SK-N-SH treated with all-trans-retinoic acid at 6 μM for 48 hours (cell line): ENCODE data around the gene ATP9A.

Experiments
- ATAC-seq: fragments of 200-7000 bp; cut with Tn5 transposase; 3 replicates; pipeline ENCODE4 v1.9.1; 2020; ENCODE audit warnings: mild to moderate bottlenecking, moderate library complexity
- ARNTL ChIP-seq: fragments of 450-650 bp; formaldehyde crosslinking; IDR thresholded peaks from 2 replicates; pipeline ENCODE4 v1.5.0; 2020; ENCODE audit warnings: low read depth, mild to moderate bottlenecking, moderate library complexity, borderline replicate concordance
- BACH2 ChIP-seq: fragments of 250-450 bp; sonication (Bioruptor Pico); IDR thresholded peaks from 2 replicates; pipeline ENCODE4 v1.9.0; 2021; ENCODE audit warnings: mild to moderate bottlenecking, borderline replicate concordance
- CSDC2 ChIP-seq: fragments of 250-450 bp; sonication (Bioruptor Pico); IDR thresholded peaks from 2 replicates; pipeline ENCODE4 v1.5.0; 2020; ENCODE audit warnings: mild to moderate bottlenecking, moderate library complexity
- CSRNP3 ChIP-seq: fragments of 250-450 bp; sonication (Bioruptor Pico); IDR thresholded peaks from 2 replicates; pipeline ENCODE4 v1.5.1; 2021; ENCODE audit warnings: mild to moderate bottlenecking, moderate library complexity
- GLIS3 ChIP-seq: fragments of 250-450 bp; sonication (Bioruptor Pico); IDR thresholded peaks from 2 replicates; pipeline ENCODE4 v1.5.0; 2020; ENCODE audit warnings: mild to moderate bottlenecking, moderate library complexity
- ISL1 ChIP-seq: fragments of 250-450 bp; sonication (Bioruptor Pico); IDR thresholded peaks from 2 replicates; pipeline ENCODE4 v2.1.2; 2022; ENCODE audit warnings: mild to moderate bottlenecking, moderate library complexity
- OSR1 ChIP-seq: fragments of 250-450 bp; sonication (Bioruptor Pico); IDR thresholded peaks from 2 replicates; pipeline ENCODE4 v1.8.0; 2022; ENCODE audit warnings: moderate library complexity, mild to moderate bottlenecking, inconsistent platforms
- PATZ1 ChIP-seq: fragments of 250-450 bp; sonication (Bioruptor Pico); IDR thresholded peaks from 2 replicates; pipeline ENCODE4 v1.8.0; 2020; ENCODE audit warnings: mild to moderate bottlenecking, moderate library complexity, borderline replicate concordance
- PPARA ChIP-seq: fragments of 250-450 bp; sonication (Bioruptor Pico); IDR thresholded peaks from 2 replicates; pipeline ENCODE4 v1.5.0; 2020; ENCODE audit warnings: mild to moderate bottlenecking, borderline replicate concordance
- RARB ChIP-seq: fragments of 250-450 bp; sonication (Bioruptor Pico); IDR thresholded peaks from 2 replicates; pipeline ENCODE4 v1.8.0; 2021; ENCODE audit warnings: mild to moderate bottlenecking, moderate library complexity
- SNAI2 ChIP-seq: fragments of 250-450 bp; sonication (Bioruptor Pico); IDR thresholded peaks from 2 replicates; pipeline ENCODE4 v1.5.0; 2020; ENCODE audit warnings: mild to moderate bottlenecking, moderate library complexity
- TCF4 ChIP-seq: fragments of 250-450 bp; sonication (Bioruptor Pico); IDR thresholded peaks from 2 replicates; pipeline ENCODE4 v1.8.0; 2021; ENCODE audit warnings: mild to moderate bottlenecking, moderate library complexity, borderline replicate concordance
- TOX ChIP-seq: fragments of 250-450 bp; sonication (Bioruptor Pico); IDR thresholded peaks from 2 replicates; pipeline ENCODE4 v1.8.0; 2021; ENCODE audit warnings: mild to moderate bottlenecking, moderate library complexity, borderline replicate concordance
- ZC3H10 ChIP-seq: fragments of 250-450 bp; sonication (Bioruptor Pico); IDR thresholded peaks from 2 replicates; pipeline ENCODE4 v1.5.1; 2021; ENCODE audit warnings: mild to moderate bottlenecking, moderate library complexity
- ZFP3 ChIP-seq: fragments of 250-450 bp; sonication (Bioruptor Pico); IDR thresholded peaks from 2 replicates; pipeline ENCODE4 v1.5.0; 2020; ENCODE audit warnings: mild to moderate bottlenecking, moderate library complexity
- ZFP30 ChIP-seq: fragments of 450-650 bp; formaldehyde crosslinking; IDR thresholded peaks from 2 replicates; pipeline ENCODE4 v1.5.0; 2022; ENCODE audit warnings: mild to moderate bottlenecking, moderate library complexity
- ZNF70 ChIP-seq: fragments of 450-650 bp; formaldehyde crosslinking; IDR thresholded peaks from 2 replicates; pipeline ENCODE4 v1.5.0; 2020; ENCODE audit warnings: mild to moderate bottlenecking, moderate library complexity
- ZNF8 ChIP-seq: fragments of 450-650 bp; formaldehyde crosslinking; IDR thresholded peaks from 2 replicates; pipeline ENCODE4 v1.5.0; 2020; ENCODE audit warnings: mild to moderate bottlenecking, moderate library complexity
- TF ChIP-seq, protein P1 (sequence below): fragments of 250-450 bp; sonication (Bioruptor Pico); IDR thresholded peaks from 2 replicates; pipeline ENCODE4 v1.8.0; 2021; ENCODE audit warnings: low read depth, mild to moderate bottlenecking, moderate library complexity, borderline replicate concordance
- TF ChIP-seq, protein P2 (sequence below): fragments of 250-450 bp; sonication (Bioruptor Pico); IDR thresholded peaks from 2 replicates; pipeline ENCODE4 v1.5.1; 2020; ENCODE audit warnings: low read depth, mild to moderate bottlenecking, moderate library complexity
- TF ChIP-seq, protein P3 (sequence below): fragments of 250-450 bp; sonication (Bioruptor Pico); IDR thresholded peaks from 2 replicates; pipeline ENCODE4 v1.5.0; 2020; ENCODE audit warnings: mild to moderate bottlenecking, moderate library complexity

ATP9A gene

GRCh38 chr20:51622004-51622874 is 146.0 kb downstream of the ATP9A start:
- no peak for ATAC-seq
- TF ChIP-seq ISL1 (CRISPR knock-in tag) (no peak), ZC3H10 (CRISPR knock-in tag) (no peak), TOX (CRISPR knock-in tag) (no peak), ZFP30 (CRISPR knock-in tag) (no peak), CSRNP3 (CRISPR knock-in tag) (no peak), SNAI2 (CRISPR knock-in tag) (no peak), CSDC2 (no peak), PPARA (CRISPR knock-in tag) (no peak), BACH2 (CRISPR knock-in tag) (no peak), ZNF70 (CRISPR knock-in tag) (no peak), PATZ1 (no peak), ARNTL (CRISPR knock-in tag) (no peak), ZFP3 (CRISPR knock-in tag) (no peak), RARB (CRISPR knock-in tag) (no peak), TCF4 (CRISPR knock-in tag) (no peak), ZNF8 (CRISPR knock-in tag) (no peak)
- TF ChIP-seq, protein P1, sequence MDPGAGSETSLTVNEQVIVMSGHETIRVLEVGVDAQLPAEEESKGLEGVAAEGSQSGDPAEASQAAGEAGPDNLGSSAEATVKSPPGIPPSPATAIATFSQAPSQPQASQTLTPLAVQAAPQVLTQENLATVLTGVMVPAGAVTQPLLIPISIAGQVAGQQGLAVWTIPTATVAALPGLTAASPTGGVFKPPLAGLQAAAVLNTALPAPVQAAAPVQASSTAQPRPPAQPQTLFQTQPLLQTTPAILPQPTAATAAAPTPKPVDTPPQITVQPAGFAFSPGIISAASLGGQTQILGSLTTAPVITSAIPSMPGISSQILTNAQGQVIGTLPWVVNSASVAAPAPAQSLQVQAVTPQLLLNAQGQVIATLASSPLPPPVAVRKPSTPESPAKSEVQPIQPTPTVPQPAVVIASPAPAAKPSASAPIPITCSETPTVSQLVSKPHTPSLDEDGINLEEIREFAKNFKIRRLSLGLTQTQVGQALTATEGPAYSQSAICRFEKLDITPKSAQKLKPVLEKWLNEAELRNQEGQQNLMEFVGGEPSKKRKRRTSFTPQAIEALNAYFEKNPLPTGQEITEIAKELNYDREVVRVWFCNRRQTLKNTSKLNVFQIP (CRISPR knock-in tag), result no peak
- TF ChIP-seq, protein P2, sequence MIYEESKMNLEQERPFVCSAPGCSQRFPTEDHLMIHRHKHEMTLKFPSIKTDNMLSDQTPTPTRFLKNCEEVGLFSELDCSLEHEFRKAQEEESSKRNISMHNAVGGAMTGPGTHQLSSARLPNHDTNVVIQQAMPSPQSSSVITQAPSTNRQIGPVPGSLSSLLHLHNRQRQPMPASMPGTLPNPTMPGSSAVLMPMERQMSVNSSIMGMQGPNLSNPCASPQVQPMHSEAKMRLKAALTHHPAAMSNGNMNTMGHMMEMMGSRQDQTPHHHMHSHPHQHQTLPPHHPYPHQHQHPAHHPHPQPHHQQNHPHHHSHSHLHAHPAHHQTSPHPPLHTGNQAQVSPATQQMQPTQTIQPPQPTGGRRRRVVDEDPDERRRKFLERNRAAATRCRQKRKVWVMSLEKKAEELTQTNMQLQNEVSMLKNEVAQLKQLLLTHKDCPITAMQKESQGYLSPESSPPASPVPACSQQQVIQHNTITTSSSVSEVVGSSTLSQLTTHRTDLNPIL (CRISPR knock-in tag), result no peak

- ATAC-seq, result no peak
- TF ChIP-seq ZNF70 (CRISPR knock-in tag) (no peak), RARB (CRISPR knock-in tag) (no peak), ISL1 (CRISPR knock-in tag) (no peak), PATZ1 (no peak), TCF4 (CRISPR knock-in tag) (no peak), CSRNP3 (CRISPR knock-in tag) (no peak), ZFP30 (CRISPR knock-in tag) (no peak), ZNF8 (CRISPR knock-in tag) (no peak), CSDC2 (no peak), SNAI2 (CRISPR knock-in tag) (no peak), GLIS3 (CRISPR knock-in tag) (no peak), OSR1 (no peak), ZC3H10 (CRISPR knock-in tag) (no peak)
- TF ChIP-seq, protein P3, sequence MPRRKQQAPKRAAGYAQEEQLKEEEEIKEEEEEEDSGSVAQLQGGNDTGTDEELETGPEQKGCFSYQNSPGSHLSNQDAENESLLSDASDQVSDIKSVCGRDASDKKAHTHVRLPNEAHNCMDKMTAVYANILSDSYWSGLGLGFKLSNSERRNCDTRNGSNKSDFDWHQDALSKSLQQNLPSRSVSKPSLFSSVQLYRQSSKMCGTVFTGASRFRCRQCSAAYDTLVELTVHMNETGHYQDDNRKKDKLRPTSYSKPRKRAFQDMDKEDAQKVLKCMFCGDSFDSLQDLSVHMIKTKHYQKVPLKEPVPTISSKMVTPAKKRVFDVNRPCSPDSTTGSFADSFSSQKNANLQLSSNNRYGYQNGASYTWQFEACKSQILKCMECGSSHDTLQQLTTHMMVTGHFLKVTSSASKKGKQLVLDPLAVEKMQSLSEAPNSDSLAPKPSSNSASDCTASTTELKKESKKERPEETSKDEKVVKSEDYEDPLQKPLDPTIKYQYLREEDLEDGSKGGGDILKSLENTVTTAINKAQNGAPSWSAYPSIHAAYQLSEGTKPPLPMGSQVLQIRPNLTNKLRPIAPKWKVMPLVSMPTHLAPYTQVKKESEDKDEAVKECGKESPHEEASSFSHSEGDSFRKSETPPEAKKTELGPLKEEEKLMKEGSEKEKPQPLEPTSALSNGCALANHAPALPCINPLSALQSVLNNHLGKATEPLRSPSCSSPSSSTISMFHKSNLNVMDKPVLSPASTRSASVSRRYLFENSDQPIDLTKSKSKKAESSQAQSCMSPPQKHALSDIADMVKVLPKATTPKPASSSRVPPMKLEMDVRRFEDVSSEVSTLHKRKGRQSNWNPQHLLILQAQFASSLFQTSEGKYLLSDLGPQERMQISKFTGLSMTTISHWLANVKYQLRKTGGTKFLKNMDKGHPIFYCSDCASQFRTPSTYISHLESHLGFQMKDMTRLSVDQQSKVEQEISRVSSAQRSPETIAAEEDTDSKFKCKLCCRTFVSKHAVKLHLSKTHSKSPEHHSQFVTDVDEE (CRISPR knock-in tag), result no peak
- TF ChIP-seq, protein P2 (CRISPR knock-in tag), result no peak
Observed at GRCh38 chr20:51620432-51620831, 147.8 kb downstream of the ATP9A start.
